Spleen (tissue), 7 donors: ENCODE data around the gene GCHFR.

Source experiments
- CTCF ChIP-seq, 11 experiments: fragments of 200-600 bp in 7 of 11; fragments of 450-650 bp in 4 of 11; sonication (generic) in 4 of 11; IDR thresholded peaks in 8 of 11; conservative IDR thresholded peaks in 3 of 11; 1 replicate in 7 of 11; 2 replicates in 4 of 11; pipeline versions ENCODE4 v1.4.0 to v1.8.0; 2016 to 2021; ENCODE audit warnings: antibody characterized with exemption in 11 of 11, inconsistent platforms in 4 of 11, mild to moderate bottlenecking in 1 of 11
- POLR2A ChIP-seq, 3 donors: fragments of 450-650 bp; IDR thresholded peaks; one replicate each; pipeline ENCODE4 v1.5.1; 2017; ENCODE audit warnings: antibody characterized with exemption in 3 of 3, mild to moderate bottlenecking in 1 of 3
- POLR2AphosphoS5 ChIP-seq, 3 donors: sonication (generic); formaldehyde crosslinking; IDR thresholded peaks; one replicate each; pipeline ENCODE4 v1.5.1; 2017; ENCODE audit warnings: antibody characterized with exemption in 3 of 3
- donor health status: DM: no; HTN: no; CAD: no; lungs with moderate emphysema.
- donor health status: DM: no; HTN: no; CAD: no.
- donor health status: DM: no; HTN: no; CAD: no.

GRCh38 chr15:40796041-40796440 lies 32.2 kb downstream of the GCHFR start:
- TF ChIP-seq CTCF (IDR thresholded peaks at IDR 0.05 in 8 of 11, conservative IDR thresholded peaks at IDR 0.05 in 3 of 11) (no peak), POLR2A (IDR thresholded peaks at IDR 0.05) (no peak), POLR2AphosphoS5 (IDR thresholded peaks at IDR 0.05) (no peak)
